ENCODE data around the gene SLC43A3. TPM values are rescaled to one million over a fixed set of nuclear protein-coding genes. Genes with fewer than 3 reads are reported as not detected.
A peak's percentile ranks its signal among the peaks of the same experiment; 100 is the strongest.

SLC43A3 gene
- total RNA-seq, 2 experiments from 2014 or later, result 103 to 120 TPM

DNA sequence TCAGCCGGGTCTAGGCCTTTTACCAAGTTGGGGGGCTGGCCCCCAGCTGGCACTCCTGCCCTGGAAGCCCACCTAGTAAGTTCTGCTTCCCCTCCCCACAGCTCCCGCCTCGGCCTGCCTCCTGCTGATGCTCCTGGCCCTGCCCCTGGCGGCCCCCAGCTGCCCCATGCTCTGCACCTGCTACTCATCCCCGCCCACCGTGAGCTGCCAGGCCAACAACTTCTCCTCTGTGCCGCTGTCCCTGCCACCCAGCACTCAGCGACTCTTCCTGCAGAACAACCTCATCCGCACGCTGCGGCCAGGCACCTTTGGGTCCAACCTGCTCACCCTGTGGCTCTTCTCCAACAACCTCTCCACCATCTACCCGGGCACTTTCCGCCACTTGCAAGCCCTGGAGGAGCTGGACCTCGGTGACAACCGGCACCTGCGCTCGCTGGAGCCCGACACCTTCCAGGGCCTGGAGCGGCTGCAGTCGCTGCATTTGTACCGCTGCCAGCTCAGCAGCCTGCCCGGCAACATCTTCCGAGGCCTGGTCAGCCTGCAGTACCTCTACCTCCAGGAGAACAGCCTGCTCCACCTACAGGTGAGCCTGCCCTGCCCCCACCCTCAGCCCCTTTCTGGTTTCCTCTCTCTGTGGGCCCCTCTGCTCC lies 40.7 kb upstream of the SLC43A3 start:
- peaks cover 8% of the 10 kb centered on the region for H3K4me1 Mint-ChIP-seq (ENCODE audit: low read depth)
- ChIA-PET CTCF (interaction anchor here (0.9 to 1.1 kb wide), 2 partner anchors 10 to 13 kb away, joined by 3 to 8 read pairs; no protein-coding TSS in a partner anchor), POLR2A (no interaction called here)
- no peaks in the 10 kb centered on the region for H3K9me3 Mint-ChIP-seq (ENCODE audit: insufficient read depth)
- no peak for DNase-seq
- H3K27ac Mint-ChIP-seq, result no peak overlapping the region
- no peaks in the 10 kb centered on the region for H3K36me3 Mint-ChIP-seq (ENCODE audit: low read depth)
- H3K27me3 Mint-ChIP-seq (ENCODE audit: low read depth), result peaks cover 7% of the 10 kb centered on the region
- no peak overlapping the region for H3K4me3 Mint-ChIP-seq
- ATAC-seq, result no peak

GRCh38 chr11:57466680-57467079 lies 39.8 kb upstream of the SLC43A3 start:
- Mint-ChIP-seq H3K4me3 (no peak overlapping the region), H3K27me3 (ENCODE audit: low read depth) (peaks cover 12% of the 10 kb centered on the region), H3K36me3 (ENCODE audit: low read depth) (no peaks in the 10 kb centered on the region), H3K9me3 (ENCODE audit: insufficient read depth) (no peaks in the 10 kb centered on the region), H3K4me1 (ENCODE audit: low read depth) (peaks cover 12% of the 10 kb centered on the region), H3K27ac (no peak overlapping the region)
- CTCF ChIA-PET, result interaction anchor here (1.5 kb wide), 1 partner anchor 9 kb away, joined by 4 read pairs; no protein-coding TSS in a partner anchor
- POLR2A ChIA-PET, result no interaction called here
- ATAC-seq (no peak), DNase-seq (no peak)

DNA sequence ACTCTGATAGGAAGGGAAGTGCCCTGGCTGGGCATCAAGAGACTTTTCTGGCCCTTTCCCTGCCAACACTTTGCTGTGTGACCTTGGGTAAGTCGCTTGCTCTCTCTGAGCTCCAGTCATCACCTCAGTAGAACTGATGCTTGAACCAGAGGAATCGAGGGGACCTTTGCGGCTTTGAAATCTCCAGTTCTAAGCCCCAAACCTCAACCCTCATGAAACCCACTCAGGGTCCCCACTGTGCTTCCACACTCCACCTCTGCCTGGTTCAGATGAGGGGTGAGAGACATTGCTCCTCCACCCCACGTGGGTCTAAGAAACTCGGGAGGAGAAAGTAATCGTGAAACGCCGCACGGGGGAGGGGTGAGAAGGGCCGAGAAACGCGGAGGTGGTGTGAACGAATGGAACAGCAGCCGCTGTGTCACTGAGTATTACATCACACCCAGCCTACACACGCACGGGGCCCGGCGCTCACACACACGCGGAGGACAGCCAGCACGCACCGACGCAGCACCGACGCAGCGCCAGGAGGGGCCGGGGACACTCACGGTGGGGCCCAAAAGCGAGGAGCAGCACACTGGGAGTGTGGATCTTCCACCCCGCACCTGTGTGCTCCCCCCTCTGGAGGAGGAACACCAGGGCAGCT lies 37.7 kb upstream of the SLC43A3 start:
- Mint-ChIP-seq H3K9me3 (ENCODE audit: insufficient read depth) (no peaks in the 10 kb centered on the region), H3K27ac (no peak overlapping the region), H3K27me3 (ENCODE audit: low read depth) (peaks cover 25% of the 10 kb centered on the region), H3K4me3 (no peak overlapping the region), H3K4me1 (ENCODE audit: low read depth) (peaks cover 22% of the 10 kb centered on the region), H3K36me3 (ENCODE audit: low read depth) (no peaks in the 10 kb centered on the region)
- ChIA-PET CTCF (interaction anchor here (1.3 to 9.8 kb wide), 3 partner anchors 16 to 63 kb away, joined by 3 to 239 read pairs (median 9); no protein-coding TSS in a partner anchor), POLR2A (no interaction called here)
- ATAC-seq (no peak), DNase-seq (no peak)

DNA sequence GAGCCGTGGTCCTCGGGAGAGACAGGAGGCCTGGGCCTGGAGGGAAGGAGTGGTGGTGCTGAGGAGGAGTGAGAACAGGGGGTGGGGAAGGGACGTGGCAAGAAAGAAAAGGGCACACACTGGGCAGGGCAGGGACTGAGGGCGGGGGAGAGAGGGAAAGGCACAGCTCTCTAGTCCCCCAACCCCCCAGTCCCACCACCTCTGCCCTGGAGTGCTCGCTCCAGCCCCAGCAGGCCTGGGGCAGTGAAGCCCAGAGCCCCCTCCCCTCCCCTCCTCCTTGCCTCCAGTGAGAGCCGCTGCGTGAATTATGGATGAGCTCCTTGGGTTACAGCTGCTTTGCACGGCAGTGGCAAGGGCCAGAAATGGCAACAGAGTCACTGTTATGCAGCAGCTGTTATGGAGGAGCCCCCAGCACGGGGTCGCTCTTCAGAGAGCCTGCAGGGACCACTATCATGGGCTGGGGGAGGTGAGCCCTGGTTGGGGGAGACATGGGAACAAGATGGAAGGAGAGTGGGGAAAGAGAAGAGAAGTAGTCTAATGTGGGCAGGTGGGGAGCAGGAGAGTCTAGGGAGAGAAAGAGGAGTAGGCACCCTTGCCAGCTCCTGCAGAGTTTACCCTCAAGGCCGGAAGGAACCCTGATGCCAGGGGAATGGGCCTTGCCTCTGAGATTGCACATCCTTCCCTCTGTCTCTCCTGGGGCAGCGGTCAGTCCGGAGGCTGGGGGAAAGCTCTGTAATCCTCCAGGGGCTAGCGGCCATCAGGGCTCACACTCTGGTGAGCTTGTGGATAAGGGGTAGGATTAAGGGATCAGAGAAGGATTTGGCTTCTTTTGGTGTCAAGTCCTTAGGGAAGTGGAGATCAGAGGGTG lies 37.0 kb upstream of the SLC43A3 start:
- peaks cover 29% of the 10 kb centered on the region for H3K27me3 Mint-ChIP-seq (ENCODE audit: low read depth)
- no peak overlapping the region for H3K4me3 Mint-ChIP-seq
- H3K9me3 Mint-ChIP-seq (ENCODE audit: insufficient read depth), result no peaks in the 10 kb centered on the region
- no peak for DNase-seq
- peaks cover 28% of the 10 kb centered on the region for H3K4me1 Mint-ChIP-seq (ENCODE audit: low read depth)
- H3K36me3 Mint-ChIP-seq (ENCODE audit: low read depth), result no peaks in the 10 kb centered on the region
- H3K27ac Mint-ChIP-seq, result peak overlapping the region; percentile 13
- no peak for ATAC-seq
- ChIA-PET CTCF (interaction anchor here (1.3 to 9.8 kb wide), 3 partner anchors 17 to 64 kb away, joined by 3 to 239 read pairs (median 9); no protein-coding TSS in a partner anchor), POLR2A (no interaction called here)

- Mint-ChIP-seq H3K27ac (no peak overlapping the region), H3K27me3 (ENCODE audit: low read depth) (peaks cover 36% of the 10 kb centered on the region), H3K36me3 (ENCODE audit: low read depth) (no peaks in the 10 kb centered on the region), H3K4me3 (no peak overlapping the region), H3K4me1 (ENCODE audit: low read depth) (peaks cover 34% of the 10 kb centered on the region), H3K9me3 (ENCODE audit: insufficient read depth) (no peaks in the 10 kb centered on the region)
- ChIA-PET CTCF (interaction anchor here (1.0 to 9.8 kb wide), 3 partner anchors 18 to 65 kb away, joined by 4 to 239 read pairs (median 80); partner anchors contain the start of gene SLC43A3), POLR2A (no interaction called here)
- no peak for DNase-seq
- ATAC-seq, result no peak
These were observed 35.7 kb upstream of the SLC43A3 start for GRCh38 chr11:57462597-57462996.

DNA sequence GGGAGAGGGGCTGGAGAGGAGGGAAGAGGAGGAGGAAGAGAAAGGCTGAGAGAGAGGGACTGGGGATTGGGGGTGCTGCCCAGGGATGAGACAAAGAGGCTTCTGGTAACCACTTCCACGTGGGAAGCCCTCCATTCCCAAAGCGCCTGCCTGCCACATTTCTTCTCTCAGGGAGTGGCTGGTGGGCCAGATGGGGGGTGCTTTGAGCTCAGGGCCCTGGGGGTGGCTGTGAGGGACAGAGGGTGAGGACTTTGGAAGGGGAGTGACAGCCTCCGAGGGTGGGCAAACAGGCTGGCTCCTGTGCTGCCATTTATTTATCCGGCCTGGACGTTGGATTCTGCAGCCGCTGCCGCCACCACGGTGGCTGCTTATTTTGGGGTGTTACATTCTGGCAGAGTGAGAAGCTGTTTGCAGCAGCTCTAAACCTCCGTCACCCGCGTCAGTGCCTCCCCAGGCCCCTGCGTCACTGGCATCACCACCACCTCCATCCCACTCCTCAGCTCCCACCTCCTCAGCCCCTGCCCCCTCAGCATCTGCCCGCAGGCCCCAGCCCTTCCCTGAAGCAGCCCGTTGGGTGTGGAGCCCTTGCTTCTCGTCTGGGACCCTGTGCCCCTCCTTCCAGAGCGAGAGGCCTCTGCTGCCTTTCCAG lies 35.0 kb upstream of the SLC43A3 start:
- DNase-seq, result no peak
- CTCF ChIA-PET, result interaction anchor here (1.0 to 9.8 kb wide), 4 partner anchors 19 to 65 kb away, joined by 4 to 239 read pairs (median 42); partner anchors contain the start of gene SLC43A3
- peaks cover 39% of the 10 kb centered on the region for H3K27me3 Mint-ChIP-seq (ENCODE audit: low read depth)
- no peaks in the 10 kb centered on the region for H3K9me3 Mint-ChIP-seq (ENCODE audit: insufficient read depth)
- POLR2A ChIA-PET, result no interaction called here
- no peaks in the 10 kb centered on the region for H3K36me3 Mint-ChIP-seq (ENCODE audit: low read depth)
- peaks cover 39% of the 10 kb centered on the region for H3K4me1 Mint-ChIP-seq (ENCODE audit: low read depth)
- no peak for ATAC-seq
- no peak overlapping the region for H3K27ac Mint-ChIP-seq
- H3K4me3 Mint-ChIP-seq, result no peak overlapping the region

GRCh38 chr11:57460758-57461749 lies 34.1 kb upstream of the SLC43A3 start:
- H3K36me3 Mint-ChIP-seq (ENCODE audit: low read depth), result no peaks in the 10 kb centered on the region
- H3K27ac Mint-ChIP-seq, result no peak overlapping the region
- peak overlapping the region; percentile 1 for H3K4me3 Mint-ChIP-seq
- no peak for DNase-seq
- ATAC-seq, result no peak
- ChIA-PET POLR2A (interaction anchor here (1.3 kb wide), 1 partner anchor 64 kb away, joined by 3 read pairs; no protein-coding TSS in a partner anchor), CTCF (interaction anchor here (0.6 to 9.8 kb wide), 13 partner anchors 9 to 183 kb away, joined by 3 to 239 read pairs (median 7); partner anchors contain the start of gene SLC43A3)
- peaks cover 39% of the 10 kb centered on the region for H3K27me3 Mint-ChIP-seq (ENCODE audit: low read depth)
- peaks cover 39% of the 10 kb centered on the region for H3K4me1 Mint-ChIP-seq (ENCODE audit: low read depth)
- H3K9me3 Mint-ChIP-seq (ENCODE audit: insufficient read depth), result no peaks in the 10 kb centered on the region

GRCh38 chr11:57460022-57460757 lies 33.3 kb upstream of the SLC43A3 start, which contains the start of gene RTN4RL2:
Gene RTN4RL2 (plus strand): TSS chr11:57460528. CDS start chr11:57460866, 338 bp downstream.
- H3K4me1 Mint-ChIP-seq (ENCODE audit: low read depth), result peaks cover 39% of the 10 kb centered on the region
- no peaks in the 10 kb centered on the region for H3K9me3 Mint-ChIP-seq (ENCODE audit: insufficient read depth)
- ChIA-PET CTCF (interaction anchor here (0.6 to 9.8 kb wide), 20 partner anchors 8 to 1075 kb away, joined by 3 to 239 read pairs (median 4); partner anchors contain the start of gene SLC43A3), POLR2A (interaction anchor here (1.3 kb wide), 1 partner anchor 65 kb away, joined by 3 read pairs; no protein-coding TSS in a partner anchor)
- H3K27me3 Mint-ChIP-seq (ENCODE audit: low read depth), result peaks cover 39% of the 10 kb centered on the region
- DNase-seq (peak; percentile 65), ATAC-seq (peak; percentile 69)
- no peaks in the 10 kb centered on the region for H3K36me3 Mint-ChIP-seq (ENCODE audit: low read depth)
- H3K4me3 Mint-ChIP-seq, result peak within 1 kb of the TSS; percentile 70
- no peak within 1 kb of the TSS for H3K27ac Mint-ChIP-seq

DNA sequence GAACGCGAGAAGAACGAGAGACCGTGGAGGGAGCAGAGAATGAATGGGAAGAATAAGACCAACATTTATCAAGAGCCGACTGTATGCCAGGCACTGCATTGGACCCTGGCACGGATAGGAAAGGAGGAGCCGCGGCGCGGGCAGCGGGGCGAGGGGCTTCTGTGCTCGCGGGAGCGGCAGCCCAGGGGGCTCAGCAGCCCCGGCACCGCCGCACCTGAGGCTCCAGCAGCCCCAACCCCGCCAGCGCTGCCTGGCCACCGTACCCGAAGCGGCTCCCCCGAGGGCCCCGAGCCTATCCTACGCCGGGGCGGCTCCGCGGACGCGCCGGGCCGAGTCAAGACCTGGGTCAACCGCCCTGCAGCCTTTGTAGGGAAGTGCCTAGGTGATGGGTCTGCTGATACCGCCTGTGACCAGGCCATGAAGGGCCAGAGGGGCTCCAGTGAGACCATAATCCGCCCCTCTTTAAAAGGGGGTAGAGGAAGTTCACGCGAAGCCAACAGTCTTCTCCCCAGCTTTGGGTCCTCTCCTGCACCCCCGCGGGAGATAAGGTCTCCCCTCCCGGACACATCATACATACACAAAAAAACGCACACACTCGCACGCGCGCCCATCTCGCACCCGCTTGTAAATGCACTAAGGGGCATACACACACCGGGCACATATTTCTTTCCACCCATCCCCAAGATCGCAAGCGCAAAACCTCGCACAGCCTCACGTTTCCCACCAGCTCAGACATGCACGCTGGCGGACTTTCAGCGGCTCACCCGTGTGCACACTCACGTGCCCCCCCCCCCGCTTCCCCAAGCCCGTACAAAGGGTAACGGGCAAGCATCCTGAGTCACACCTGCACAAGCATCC lies 32.5 kb upstream of the SLC43A3 start:
- H3K27me3 Mint-ChIP-seq (ENCODE audit: low read depth), result peaks cover 39% of the 10 kb centered on the region
- H3K36me3 Mint-ChIP-seq (ENCODE audit: low read depth), result no peaks in the 10 kb centered on the region
- H3K4me1 Mint-ChIP-seq (ENCODE audit: low read depth), result peaks cover 39% of the 10 kb centered on the region
- ChIA-PET POLR2A (interaction anchor here (1.3 kb wide), 1 partner anchor 65 kb away, joined by 3 read pairs; no protein-coding TSS in a partner anchor), CTCF (interaction anchor here (0.7 to 9.8 kb wide), 43 partner anchors 9 to 1076 kb away, joined by 3 to 239 read pairs (median 9); partner anchors contain the start of genes SLC43A1, SLC43A3, SSRP1 and TIMM10)
- H3K27ac Mint-ChIP-seq, result no peak overlapping the region
- H3K4me3 Mint-ChIP-seq, result peak overlapping the region; percentile 60
- peak; percentile 36 for DNase-seq
- peak; percentile 20 for ATAC-seq
- H3K9me3 Mint-ChIP-seq (ENCODE audit: insufficient read depth), result no peaks in the 10 kb centered on the region

Data from activated CD8-positive, alpha-beta T cell treated with anti-CD3 and anti-CD28 coated beads, Interleukin-2, amount 10 ng/mL, durations not matched to agents 7 days and 5 days (primary cell).